ENCODE data around the gene SDC3.

Gene SDC3

DNA sequence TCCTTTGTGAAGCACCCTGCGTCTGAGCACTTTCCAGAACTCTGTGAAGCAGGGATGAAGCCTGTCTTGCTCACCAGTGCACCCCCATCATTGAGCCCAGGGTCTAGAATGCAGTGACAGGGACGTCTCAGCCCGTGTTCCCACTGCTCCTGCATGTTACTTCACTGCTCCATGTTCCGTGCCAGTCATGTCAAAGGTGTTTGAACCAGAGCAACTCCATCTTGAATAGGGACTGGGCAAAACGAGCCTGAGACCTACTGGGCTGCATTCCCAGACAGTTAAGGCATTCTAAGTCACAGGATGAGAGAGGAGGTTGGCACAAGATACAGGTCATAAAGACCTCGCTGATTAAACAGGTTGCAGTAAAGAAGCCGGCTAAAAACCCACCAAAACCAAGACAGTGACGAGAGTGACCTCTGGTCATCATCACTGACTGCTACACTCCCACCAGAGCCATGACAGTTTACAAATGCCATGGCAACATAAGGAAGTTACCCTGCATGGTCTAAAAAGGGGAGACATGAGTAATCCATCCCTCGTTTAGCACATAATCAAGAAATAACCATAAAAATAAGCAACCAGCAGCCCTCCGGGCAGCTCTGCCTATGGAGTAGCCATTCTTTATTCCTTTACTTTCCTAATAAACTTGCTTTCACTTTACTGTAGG is 63.2 kb downstream of the SDC3 start:
- no peak for DNase-seq

DNA sequence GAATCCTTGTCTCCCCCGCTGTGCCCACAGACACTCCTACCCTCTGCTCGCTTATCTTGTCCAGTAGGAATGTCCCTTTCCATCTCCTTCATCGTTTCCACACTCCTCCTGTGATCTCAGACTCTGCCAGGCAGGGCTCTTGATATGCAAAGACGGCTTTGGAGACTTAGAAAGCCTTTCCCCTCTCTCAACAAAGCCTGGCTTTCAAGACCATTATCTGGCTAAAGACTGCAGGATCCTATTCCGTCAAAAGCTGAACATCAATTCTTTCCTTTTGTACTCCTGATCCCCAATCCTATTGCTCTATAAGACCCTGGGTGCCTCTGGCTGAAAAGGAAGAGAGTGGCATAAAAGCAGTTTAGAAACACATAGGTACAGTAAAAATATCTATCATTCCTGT is 63.9 kb downstream of the SDC3 start:
- no peak for DNase-seq

DNA sequence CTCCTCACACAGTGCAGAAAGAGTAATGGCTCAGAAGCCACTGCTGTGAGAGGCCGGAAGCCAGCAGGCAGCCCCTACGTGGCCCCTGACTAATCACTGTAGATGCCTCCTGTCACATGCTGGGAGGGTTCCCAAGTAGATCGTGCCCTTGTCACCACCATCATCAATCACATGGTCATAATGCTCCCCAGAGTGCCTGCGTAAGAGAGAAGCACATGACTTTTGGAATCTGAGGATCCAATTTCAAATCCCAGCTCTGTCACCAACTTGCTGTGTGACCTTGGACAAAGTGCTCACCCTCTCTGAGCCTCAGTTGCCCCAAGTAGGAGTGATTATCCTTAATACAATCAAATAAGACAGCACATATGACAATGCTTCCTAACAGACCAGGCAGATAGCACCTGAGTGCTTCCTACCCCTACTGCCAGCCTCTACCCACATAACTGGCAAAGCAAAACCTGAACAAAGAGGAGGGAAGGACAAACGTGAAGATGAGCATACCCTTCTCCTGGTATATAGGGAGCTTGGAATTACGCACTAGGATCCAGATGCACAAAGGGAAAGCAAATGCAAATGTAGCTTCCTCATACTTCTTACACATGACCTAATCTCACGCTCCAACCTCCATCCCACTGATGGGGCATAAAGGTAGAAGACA is 65.7 kb downstream of the SDC3 start:
- no peak for DNase-seq

DNA sequence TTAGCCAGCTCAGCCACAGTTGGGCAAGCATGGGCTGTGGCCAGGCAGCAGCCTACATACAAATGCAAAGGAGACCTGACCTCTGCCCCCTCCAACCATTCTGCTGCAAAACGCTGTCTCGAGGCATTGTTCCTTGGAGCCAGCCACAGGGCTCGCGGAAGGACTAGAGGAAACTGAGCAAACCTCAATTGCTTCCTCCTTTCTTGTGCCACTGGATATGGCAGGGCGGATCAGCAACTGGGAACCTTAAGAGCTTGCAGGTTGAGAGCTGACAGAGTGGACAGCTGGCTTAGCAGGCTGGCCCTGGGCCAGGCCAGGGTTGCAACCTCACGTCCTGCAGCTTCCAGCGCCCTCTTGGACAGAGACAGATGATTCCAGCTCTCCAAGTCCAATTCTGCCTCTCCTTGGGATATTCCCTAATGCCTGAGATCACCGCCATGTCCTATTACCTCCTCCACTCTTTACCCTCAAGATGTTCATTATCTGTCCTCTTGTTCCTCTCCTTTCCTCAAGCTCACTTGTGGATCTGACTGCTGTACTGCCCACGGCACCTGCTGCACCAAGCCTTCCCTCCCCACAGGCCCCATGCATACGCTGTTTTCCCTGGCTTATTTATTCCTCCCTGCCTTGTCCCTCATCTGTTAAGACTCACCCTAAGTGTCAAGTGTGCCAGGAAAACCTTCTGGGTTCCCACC is 67.5 kb downstream of the SDC3 start:
- DNase-seq = no peak

DNA sequence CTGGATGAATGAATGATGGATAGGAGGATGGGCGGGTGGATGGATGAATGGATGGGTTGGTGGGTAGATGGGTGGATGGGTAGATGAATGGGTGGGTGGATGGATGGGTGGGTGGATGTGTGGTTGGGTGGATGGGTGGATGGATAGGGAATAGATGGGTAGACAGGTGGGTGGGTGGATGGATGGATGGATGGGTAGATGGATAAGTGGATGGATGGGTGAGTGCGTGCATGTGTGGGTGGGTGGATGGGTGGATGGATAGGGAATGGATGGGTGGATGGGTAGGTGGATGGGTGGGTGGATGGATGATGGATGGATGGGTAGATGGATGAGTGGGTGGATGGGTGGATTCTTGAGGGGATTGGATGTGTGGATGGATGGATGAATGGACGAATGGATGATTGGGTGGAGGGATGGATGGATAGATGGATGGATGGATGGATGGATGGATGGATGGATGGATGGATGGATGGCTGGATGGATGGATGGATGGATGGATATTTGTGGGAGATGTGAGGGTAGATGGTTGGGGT is 68.7 kb downstream of the SDC3 start:
- DNase-seq = no peak

DNA sequence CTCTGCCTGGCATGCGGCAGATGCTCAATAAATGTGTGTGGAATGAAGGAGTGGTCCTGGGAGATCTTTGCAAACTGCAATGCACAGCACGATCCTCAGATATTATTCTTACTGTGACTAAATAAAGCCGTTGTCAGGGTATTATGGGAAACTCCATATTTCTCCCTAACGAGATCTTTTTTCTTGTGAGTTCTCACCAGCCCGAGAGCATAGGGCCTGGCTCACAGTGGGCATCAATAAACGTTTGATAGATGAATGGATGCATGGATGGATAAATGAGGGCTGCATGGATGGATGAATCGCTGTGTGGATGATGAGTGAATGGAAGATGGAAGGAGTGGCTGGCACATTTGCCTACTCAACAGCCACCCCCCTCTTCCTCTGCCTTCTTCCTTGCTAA is 69.6 kb downstream of the SDC3 start:
- no peak for DNase-seq

DNA sequence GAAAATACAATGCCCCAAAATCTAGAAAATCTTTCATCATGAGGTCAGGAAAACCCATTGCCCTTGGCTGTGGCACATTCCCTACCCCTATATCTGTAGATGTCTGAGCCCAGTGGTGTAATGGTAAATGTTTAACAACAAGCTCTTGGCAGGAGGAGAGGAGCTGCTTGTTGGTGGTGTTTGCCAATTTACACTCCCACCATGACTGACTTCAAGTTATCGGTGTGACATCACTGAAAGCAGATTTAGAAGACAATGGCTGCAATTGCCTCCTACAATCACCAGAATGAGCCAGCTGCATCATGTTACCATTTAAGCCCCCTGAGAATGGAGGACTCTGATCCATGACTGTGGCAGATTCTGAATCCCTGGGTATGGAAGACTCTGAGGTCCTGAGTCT is 70.9 kb downstream of the SDC3 start:
- no peak for DNase-seq

DNA sequence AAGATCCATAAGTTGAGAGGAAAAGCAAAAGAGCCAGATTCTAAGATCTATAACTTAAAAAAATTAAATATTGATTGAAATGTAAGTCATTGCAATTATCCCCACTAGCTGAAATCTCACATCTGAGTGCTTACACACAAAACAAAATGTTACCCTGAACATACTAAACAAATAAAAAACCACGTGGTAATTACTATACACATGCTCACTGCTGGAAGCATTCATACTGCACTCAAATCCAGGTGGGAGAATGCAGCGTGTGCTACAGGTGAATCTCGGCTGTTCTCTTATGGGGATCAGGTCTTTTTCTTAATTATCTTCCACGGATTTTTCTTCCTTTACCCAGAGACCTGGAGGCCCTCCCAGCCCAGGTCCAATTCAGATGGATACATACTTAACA is 74.3 kb downstream of the SDC3 start:
- DNase-seq = peak; percentile 27

DNA sequence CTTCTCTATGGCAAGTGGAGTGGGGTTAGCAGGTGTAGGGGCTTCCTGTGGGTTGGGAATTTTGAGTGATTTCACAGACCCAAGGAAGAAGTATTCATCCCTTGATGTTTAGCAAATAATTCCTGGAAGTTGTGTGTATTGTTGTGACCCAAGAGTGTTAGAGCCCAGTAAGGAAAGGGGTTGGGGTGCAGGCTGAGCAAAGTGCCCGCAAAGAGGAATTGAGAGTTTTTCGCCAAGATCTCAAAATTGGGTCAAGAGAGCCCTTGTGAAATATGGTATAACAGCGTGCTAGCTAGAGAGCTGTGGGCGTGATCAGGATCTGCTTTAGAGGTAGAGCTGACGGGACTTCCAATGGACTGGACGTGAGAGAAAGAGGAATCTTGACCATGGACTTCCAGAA is 78.0 kb downstream of the SDC3 start:
- no peak for DNase-seq

DNA sequence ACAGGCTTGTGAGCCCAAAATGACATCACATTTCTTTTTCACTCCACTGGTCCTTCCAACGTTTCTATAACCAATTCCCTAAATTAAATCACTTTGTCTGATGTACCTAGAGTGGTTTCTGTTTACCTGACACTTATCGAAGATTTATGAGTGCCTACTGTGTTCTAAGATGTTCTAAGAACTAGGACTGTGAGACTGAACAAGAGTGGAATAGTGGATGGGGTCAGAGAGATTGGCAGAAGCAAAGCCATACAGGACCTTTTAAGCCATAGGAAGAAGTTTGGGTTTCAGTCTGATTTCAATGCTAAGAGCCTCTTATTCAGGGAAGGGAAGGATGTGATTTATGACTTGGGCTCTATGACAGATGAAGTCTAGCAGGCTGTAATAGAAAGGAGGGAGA is 78.7 kb downstream of the SDC3 start:
- DNase-seq = no peak

DNA sequence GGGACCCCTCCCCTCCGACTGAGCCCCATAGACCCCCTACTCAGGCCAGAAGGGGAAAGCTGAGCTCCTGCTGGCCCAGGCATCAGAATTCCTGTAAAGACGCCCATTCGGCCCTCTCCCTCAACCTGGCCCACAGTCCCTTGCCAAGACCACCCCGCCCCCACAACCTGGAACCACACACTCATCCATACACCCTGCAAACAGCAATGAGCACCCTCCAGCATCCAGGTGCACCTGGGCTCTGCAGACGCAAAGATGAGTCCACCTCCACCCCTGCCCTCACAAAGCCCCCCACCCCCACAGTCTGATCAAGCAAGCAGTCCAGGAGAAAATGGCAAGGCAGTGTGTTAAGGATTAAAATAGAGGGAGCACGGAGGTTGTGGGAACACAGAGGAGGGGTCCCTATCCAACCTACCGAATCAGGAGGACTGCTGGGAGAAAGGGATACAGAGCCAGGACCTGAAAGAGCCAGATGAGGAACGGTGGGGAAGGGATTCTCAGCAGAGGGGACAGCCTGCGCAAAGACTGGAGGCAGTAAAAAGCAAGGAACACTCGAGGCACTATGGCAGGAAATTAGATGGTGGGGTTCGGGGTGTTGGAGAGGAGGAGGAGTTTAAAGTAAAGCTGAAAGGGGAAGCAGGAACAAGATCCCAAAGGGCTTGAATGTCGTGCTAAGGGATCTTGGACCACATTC is 83.7 kb downstream of the SDC3 start:
- DNase-seq = no peak

DNA sequence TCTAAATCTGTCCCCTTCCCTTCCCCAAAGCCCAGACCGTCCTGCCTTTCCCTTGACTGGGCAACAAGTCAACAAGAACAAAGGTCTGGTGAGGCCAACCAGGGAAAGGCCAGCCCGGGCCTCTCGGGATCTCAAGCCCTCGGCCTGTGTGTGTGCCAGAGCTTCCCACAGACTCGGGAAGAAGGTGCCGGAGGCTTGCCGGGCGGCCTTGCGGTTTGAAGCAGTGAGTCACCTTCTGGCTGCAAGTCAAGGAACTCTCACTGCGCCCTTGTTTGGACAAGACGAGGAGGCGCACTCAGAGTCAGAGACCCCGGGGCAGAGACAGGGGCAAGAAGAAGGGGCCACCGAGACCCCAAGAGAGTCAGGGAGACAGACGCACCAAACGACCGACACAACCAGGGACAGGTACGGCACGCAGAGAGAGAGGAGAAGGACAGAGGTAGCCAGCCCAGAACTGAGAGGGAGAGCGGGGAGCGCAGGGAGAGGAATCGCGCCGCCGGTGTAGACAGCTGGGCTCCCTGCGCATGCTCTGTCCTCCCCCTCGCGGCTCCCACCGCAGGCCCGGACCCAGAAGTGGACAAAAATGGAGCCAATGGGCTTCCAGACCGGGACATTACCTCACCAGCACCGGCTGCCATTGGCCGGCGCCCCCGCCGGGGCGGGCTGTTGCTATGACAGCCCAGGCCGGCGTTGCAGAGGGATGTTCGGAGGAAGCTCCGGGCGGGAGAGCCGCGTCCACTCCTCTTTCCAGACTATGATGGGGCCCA is 84.4 kb downstream of the SDC3 start:
- DNase-seq = peak; percentile 95

DNA sequence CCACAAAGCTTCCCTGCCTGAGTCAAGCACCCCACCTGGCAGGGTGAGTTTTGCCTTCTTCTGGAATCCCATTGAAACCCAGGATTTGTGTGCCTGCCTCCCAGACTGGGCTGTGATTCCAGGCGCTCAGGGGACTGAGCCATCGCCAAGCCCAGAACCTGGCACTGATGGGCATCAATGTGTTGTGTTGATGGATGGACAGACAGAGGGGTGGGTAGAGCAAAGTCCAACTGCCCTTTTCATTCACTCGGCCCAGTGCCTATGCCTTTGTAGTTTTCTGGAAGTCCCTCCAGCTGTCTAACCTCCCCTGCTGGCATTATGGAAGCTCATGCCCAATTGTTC is 85.0 kb downstream of the SDC3 start:
- DNase-seq = no peak

DNA sequence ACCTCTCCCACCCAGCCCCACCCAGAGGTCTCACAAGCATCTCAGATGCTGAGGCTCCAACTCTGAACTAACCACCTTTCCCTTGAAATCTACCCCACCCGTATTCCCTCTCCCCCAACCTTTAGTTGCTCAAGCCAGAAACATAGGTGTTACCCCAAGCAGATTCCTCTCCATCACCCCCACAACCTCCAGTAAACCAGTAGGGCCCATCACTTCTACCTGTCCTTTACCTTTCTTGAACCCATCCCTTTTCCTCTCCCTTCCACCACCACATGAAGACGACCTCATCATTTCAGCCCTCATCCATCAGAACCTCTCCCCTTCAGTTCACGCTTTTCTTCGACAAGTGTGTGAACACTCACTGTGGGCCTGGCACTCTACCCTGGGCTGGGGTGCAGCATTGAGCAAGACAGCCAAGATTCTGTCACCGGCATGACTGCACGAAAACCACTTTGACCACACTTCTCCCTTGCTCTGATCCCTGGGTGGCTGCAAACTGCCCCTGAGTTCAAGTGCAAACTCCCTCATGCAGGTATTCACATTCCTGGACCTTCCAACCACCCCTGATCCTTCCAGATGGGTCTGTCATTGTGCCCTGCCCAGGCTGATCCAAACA is 85.5 kb downstream of the SDC3 start:
- DNase-seq = no peak

DNA sequence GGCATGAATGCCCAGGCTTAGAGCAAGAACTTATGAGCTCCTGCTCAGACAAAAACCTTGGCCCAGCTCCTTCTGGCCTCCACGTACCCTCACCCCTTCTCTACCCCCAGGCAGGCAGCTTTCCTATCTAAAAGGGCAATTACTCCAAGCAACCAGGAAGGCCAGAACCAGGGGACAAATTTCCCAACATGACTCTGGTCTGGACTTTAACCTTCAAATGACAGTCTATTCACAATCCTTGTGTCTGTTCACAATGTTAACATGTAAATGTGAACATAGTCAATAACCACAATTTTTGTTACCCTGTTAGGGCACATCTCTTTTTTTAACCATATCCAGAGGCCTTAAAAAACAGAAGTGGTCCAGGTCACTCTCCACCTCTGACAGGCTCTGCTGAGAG is 86.6 kb downstream of the SDC3 start:
- DNase-seq = no peak

DNA sequence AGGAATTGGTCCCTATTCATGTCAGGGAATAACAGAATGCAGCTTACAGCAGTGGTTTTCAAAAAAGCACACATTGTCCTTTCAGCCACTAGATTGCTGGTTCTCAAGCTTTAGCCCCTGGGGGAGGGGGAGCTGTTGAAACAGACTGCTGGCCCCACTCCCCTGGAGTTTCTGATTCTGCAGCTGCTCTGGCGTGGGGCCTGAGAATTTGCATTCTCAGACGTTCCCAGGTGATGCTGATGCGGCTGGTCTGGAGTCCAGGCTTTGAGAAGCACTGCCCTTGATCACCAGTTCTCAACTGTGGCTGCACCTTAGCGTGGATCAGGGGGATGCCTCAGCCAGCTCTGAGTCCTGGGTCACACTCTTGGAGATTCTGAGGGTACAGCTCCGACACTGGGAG is 88.3 kb downstream of the SDC3 start:
- no peak for DNase-seq

Data from NCI-H2107 (cell line).